Heart left ventricle (tissue), 16 donors: Measurements from ENCODE around the gene TXLNA. TPM values are rescaled to one million over a fixed set of nuclear protein-coding genes. Genes with fewer than 3 reads are reported as not detected.

ENCODE experiments used
- ATAC-seq, 4 donors: fragments of 200-7000 bp; cut with Tn5 transposase; one replicate each; pipeline ENCODE4 v1.9.1; 2020 to 2022; ENCODE audit warnings: moderate library complexity in 4 of 4, mild to moderate bottlenecking in 3 of 4, moderate number of reproducible peaks in 1 of 4
- DNase-seq, 5 donors: peaks; one replicate each; pipeline ENCODE4 v3.0.0-alpha.2; 2020
- H3K27ac ChIP-seq, 12 donors: fragments of 200-600 bp; sonication (generic) in 4 of 12; one replicate each; pipeline versions ENCODE4 v1.5.0 to v1.8.0; 2016 to 2022; ENCODE audit warnings: mild to moderate bottlenecking in 2 of 12
- H3K27me3 ChIP-seq, 9 donors: fragments of 200-600 bp; sonication (generic) in 2 of 9; one replicate each; pipeline versions ENCODE4 v1.5.1 to v1.8.0; 2016 to 2022; ENCODE audit warnings: mild to moderate bottlenecking in 3 of 9
- H3K36me3 ChIP-seq, 9 donors: fragments of 200-600 bp; sonication (generic) in 2 of 9; one replicate each; pipeline versions ENCODE4 v1.5.0 to v1.8.0; 2018 to 2022; ENCODE audit warnings: mild to moderate bottlenecking in 2 of 9
- H3K4me1 ChIP-seq, 12 donors: fragments of 200-600 bp; sonication (generic) in 4 of 12; one replicate each; pipeline versions ENCODE4 v1.5.0 to v1.8.0; 2016 to 2022; ENCODE audit warnings: mild to moderate bottlenecking in 3 of 12
- H3K4me3 ChIP-seq, 12 donors: fragments of 200-600 bp; sonication (generic) in 4 of 12; one replicate each; pipeline versions ENCODE4 v1.5.0 to v1.8.0; 2017 to 2022; ENCODE audit warnings: mild to moderate bottlenecking in 9 of 12, moderate library complexity in 4 of 12
- H3K9me3 ChIP-seq, 12 donors: fragments of 200-600 bp; sonication (generic) in 4 of 12; one replicate each; pipeline versions ENCODE4 v1.5.0 to v1.8.0; 2016 to 2022; ENCODE audit warnings: mild to moderate bottlenecking in 1 of 12
- CTCF ChIP-seq, 12 donors: fragments of 200-600 bp; sonication (generic) in 4 of 12; IDR thresholded peaks; one replicate each; pipeline versions ENCODE4 v1.5.0 to v1.8.0; 2018 to 2022; ENCODE audit warnings: antibody characterized with exemption in 12 of 12, mild to moderate bottlenecking in 5 of 12
- POLR2A ChIP-seq, 2 donors: fragments of 450-650 bp; IDR thresholded peaks; one replicate each; pipeline ENCODE4 v1.6.1; 2017; ENCODE audit warnings: antibody characterized with exemption in 2 of 2, mild to moderate bottlenecking in 2 of 2, moderate library complexity in 2 of 2
- WGBS, 4 donors: extraction: QIAGEN DNeasy Blood & Tissue Kit in 2 of 4; methylation state at CpG; one replicate each; pipeline versions ENCODE4 v1.1.5 to v1.1.7; 2013 to 2018; 5-methylcytosine and 5-hydroxymethylcytosine counted together
- intact Hi-C, 10 donors: fragments of 100-400 bp; cut with DNase I; formaldehyde crosslinking; loops; one replicate each; pipeline versions ENCODE4 v1.11.1 to v1.14.2; 2022
- polyA plus RNA-seq, 2 donors: library from polyadenylated mRNA; stranded (reverse); fragments of 200-250 nt; gene quantifications; one replicate each; pipeline ENCODE4 v1.2.3, GENCODE V29; 2013
- total RNA-seq, 9 donors: library from RNA; depleted of rRNA in 2 of 9; stranded (reverse); fragments of >200 nt in 2 of 9; fragmentation: NEBNext Ultra II Directional in 3 of 9; extraction: Animal tissue kit (Norgen Biotek cat#: 25700) in 3 of 9; gene quantifications; one replicate each; pipeline versions ENCODE4 v1.1.0 to v1.2.4, GENCODE V29; 2016 to 2023
- donor health status: ischemic (EF 13 %, LVEDD 7.1; RV severe dilation, severe dysfunction).
- donor health status: healthy with polysubstance abuse.
- donor health status: DM: no; HTN: yes; CAD: no.
- donor health status: DM: no; HTN: no; CAD: no.
- donor health status: ischemic (EF 25% LVEDD 6.9; RV normal size, moderate dysfunction).
- donor health status: ischemic (EF 25% LVEDD 5.7; RV mildly dilated, moderate dysfunction).
- donor health status: healthy.
- donor health status: DM: yes; HTN: yes; CAD: no.
- donor health status: ischemic (EF 35%, LVEDD 5.7; RV mildly dilated, moderate dysfunction).
- donor health status: nonischemic (EF 11% LVEDD 7.7; RV severe dilation, severe dysfunction).
- donor health status: DM: yes; HTN: yes; CAD: no.
- donor health status: PGD.
- donor health status: ischemic (EF 29% LVEDD 5.4; RV normal size, mild dysfunction).
- donor health status: nonischemic (EF 23%, LVEDD 6.1; RV moderate dilation, normal function).

TXLNA gene
- total and polyA plus RNA-seq, 11 donors, result 8.7 to 35.9 (median 18.6) TPM

DNA sequence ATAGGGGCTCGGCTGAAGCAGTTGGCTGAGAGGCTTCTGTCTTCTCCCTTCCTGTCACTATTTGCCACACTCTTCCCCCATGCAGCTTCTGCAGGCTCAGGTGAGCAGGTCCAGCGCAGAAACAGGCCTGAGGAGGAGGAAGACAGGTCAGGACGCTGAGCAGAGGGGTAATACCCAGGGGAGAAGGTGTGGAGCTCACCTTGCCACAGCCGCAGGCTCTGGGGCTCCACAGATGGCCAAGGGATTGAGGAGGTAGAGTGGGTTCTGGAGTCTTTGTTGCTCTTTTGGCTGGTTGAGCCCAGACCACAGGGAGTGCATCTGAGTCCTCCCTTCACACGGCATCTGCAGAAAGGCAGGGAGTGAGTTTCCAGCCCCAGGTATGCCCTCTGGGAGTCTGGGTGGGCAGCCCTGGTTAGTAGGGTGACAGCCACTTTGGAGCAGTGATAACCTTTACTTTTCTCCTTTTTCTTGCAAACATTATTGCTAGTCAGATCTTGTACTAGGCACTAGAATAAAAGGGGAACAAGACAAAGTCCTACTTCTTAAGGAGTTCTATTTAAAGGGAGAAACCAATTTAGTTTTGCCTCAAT lies 52.5 kb downstream of the TXLNA start:
- Histone ChIP-seq H3K4me3 (no peak overlapping the region), H3K27me3 (no peaks in the 10 kb centered on the region), H3K4me1 (peaks cover 0 to 8% (median 0%) of the 10 kb centered on the region in 12 donors), H3K9me3 (no peaks in the 10 kb centered on the region), H3K27ac (no peak overlapping the region), H3K36me3 (peaks cover 0 to 80% (median 67%) of the 10 kb centered on the region in 9 donors)
- DNase-seq, result no peak
- WGBS, 4 donors, result 68 to 87% (median 79%) methylated on average over 5 of the region's 5 CpGs
- intact Hi-C loops, result no loop called here
- TF ChIP-seq CTCF (IDR thresholded peaks at IDR 0.05) (no peak), POLR2A (IDR thresholded peaks at IDR 0.05) (no peak)
- ATAC-seq, result no peak

- ATAC-seq (no peak), DNase-seq (no peak)
- H3K27me3 ChIP-seq, result no peaks in the 10 kb centered on the region
- H3K36me3 ChIP-seq, result peaks cover 0 to 72% (median 63%) of the 10 kb centered on the region in 9 donors
- H3K4me3 ChIP-seq, result no peak overlapping the region
- 87 to 92% (median 90%) methylated on average over 8 of the region's 8 CpGs for WGBS, 4 donors
- no peak overlapping the region for H3K27ac ChIP-seq
- no peaks in the 10 kb centered on the region for H3K9me3 ChIP-seq
- TF ChIP-seq POLR2A (IDR thresholded peaks at IDR 0.05) (no peak), CTCF (IDR thresholded peaks at IDR 0.05) (no peak)
- intact Hi-C loops, result no loop called here
- H3K4me1 ChIP-seq, result peaks cover 0 to 8% (median 0%) of the 10 kb centered on the region in 12 donors
Measured at GRCh38 chr1:32232558-32233304, 53.3 kb downstream of the TXLNA start.

- Histone ChIP-seq H3K4me1 (peaks cover 0 to 10% (median 2%) of the 10 kb centered on the region in 12 donors), H3K36me3 (peaks cover 0 to 52% (median 43%) of the 10 kb centered on the region in 9 donors), H3K9me3 (no peaks in the 10 kb centered on the region), H3K27me3 (no peaks in the 10 kb centered on the region), H3K4me3 (no peak overlapping the region), H3K27ac (no peak overlapping the region)
- DNase-seq, result no peak
- no peak for TF ChIP-seq CTCF (IDR thresholded peaks at IDR 0.05)
- TF ChIP-seq POLR2A (IDR thresholded peaks at IDR 0.05), result no peak
- ATAC-seq, result no peak
- WGBS, 4 donors, result 85 to 91% (median 86%) methylated on average over 7 of the region's 7 CpGs
- intact Hi-C loops, result no loop called here
Measured at GRCh38 chr1:32234792-32235191, 55.3 kb downstream of the TXLNA start.

DNA sequence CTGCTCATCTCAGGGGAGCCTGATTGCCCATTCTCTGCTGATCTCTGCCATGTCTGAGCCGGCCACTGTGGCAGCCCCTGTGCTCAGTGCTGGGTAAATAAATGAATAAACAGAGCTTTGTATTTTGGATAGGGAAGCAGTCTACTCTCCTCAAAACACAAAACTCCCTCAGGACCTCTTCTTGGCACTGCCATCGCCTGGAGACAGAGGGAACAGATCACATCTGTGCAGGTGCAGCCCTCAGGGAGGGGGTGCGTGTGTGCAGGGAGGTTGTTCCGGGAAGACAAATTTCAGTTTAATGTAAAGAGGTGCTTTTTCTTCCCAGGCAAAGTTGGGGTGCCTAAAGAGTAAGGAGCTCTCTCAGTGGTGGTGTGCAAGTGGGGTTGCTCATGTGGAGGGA lies 59.9 kb downstream of the TXLNA start:
- H3K27ac ChIP-seq, result peak overlapping the region in 4 of 12 donors; percentile 83 to 90 (median 87)
- peak overlapping the region in 1 of 12 donors; percentile 75 for H3K4me3 ChIP-seq
- intact Hi-C loops, result no loop called here
- no peaks in the 10 kb centered on the region for H3K9me3 ChIP-seq
- DNase-seq, result no peak
- no peak for ATAC-seq
- peaks cover 2 to 42% (median 19%) of the 10 kb centered on the region in 12 donors for H3K4me1 ChIP-seq
- 46 to 66% (median 56%) methylated on average over 4 of the region's 4 CpGs for WGBS, 4 donors
- peaks cover 0 to 11% (median 4%) of the 10 kb centered on the region in 9 donors for H3K36me3 ChIP-seq
- TF ChIP-seq POLR2A (IDR thresholded peaks at IDR 0.05) (no peak), CTCF (IDR thresholded peaks at IDR 0.05) (no peak)
- no peaks in the 10 kb centered on the region for H3K27me3 ChIP-seq
